HUES48 (cell line): ENCODE results near the gene ALOX5.
A peak's percentile ranks its signal among the peaks of the same experiment; 100 is the strongest.
"Not testable (repeated sequence)": the region's sequence is repeated elsewhere in the genome, so short reads cannot be mapped to it uniquely, and the experiment has no call there.

Experiments
- H3K27ac ChIP-seq: one replicate; pipeline ENCODE4 v1.7.0; 2013; ENCODE audit warnings: low read depth, low read length, inconsistent platforms
- H3K27me3 ChIP-seq: 2 replicates; pipeline ENCODE4 v1.6.1; 2013; ENCODE audit warnings: mild to moderate bottlenecking, low read length; ENCODE audit not compliant: control insufficient read depth, insufficient read depth
- H3K36me3 ChIP-seq: 2 replicates; pipeline ENCODE4 v1.6.1; 2013; ENCODE audit warnings: low read length; ENCODE audit not compliant: control insufficient read depth, insufficient read depth
- H3K4me1 ChIP-seq: 2 replicates; pipeline ENCODE4 v1.6.1; 2013; ENCODE audit warnings: mild to moderate bottlenecking, low read length; ENCODE audit not compliant: control insufficient read depth, insufficient read depth
- H3K4me3 ChIP-seq: 2 replicates; pipeline ENCODE4 v1.5.1; 2013; ENCODE audit warnings: mild to moderate bottlenecking, low read depth, low read length
- H3K9ac ChIP-seq: 2 replicates; pipeline ENCODE4 v1.6.1; 2013; ENCODE audit warnings: mild to moderate bottlenecking, low read depth, low read length, moderate library complexity
- H3K9me3 ChIP-seq: 2 replicates; pipeline ENCODE4 v1.6.1; 2013; ENCODE audit warnings: low read length; ENCODE audit not compliant: control insufficient read depth, insufficient read depth

The ALOX5 gene

GRCh38 chr10:45408421-45409319 is 34.7 kb downstream of the ALOX5 start:
- Histone ChIP-seq H3K4me3 (no peak overlapping the region), H3K4me1 (peaks cover 26% of the 10 kb centered on the region), H3K27me3 (no peaks in the 10 kb centered on the region), H3K27ac (no peak overlapping the region), H3K9ac (no peak overlapping the region), H3K9me3 (0 out of 2 replicates have a peak, but pooled peaks cover 2% of the 10 kb centered on the region), H3K36me3 (no peaks in the 10 kb centered on the region)

GRCh38 chr10:45409347-45409746 is 35.3 kb downstream of the ALOX5 start:
- H3K4me1 ChIP-seq: peaks cover 26% of the 10 kb centered on the region
- not testable (repeated sequence) for H3K9ac ChIP-seq, H3K4me3 ChIP-seq, H3K27ac ChIP-seq, H3K9me3 ChIP-seq, H3K36me3 ChIP-seq, H3K27me3 ChIP-seq

GRCh38 chr10:45409782-45410181 is 35.8 kb downstream of the ALOX5 start:
- no peak overlapping the region for H3K4me3 ChIP-seq
- peaks cover 26% of the 10 kb centered on the region for H3K4me1 ChIP-seq
- H3K36me3 ChIP-seq: no peaks in the 10 kb centered on the region
- no peaks in the 10 kb centered on the region for H3K27me3 ChIP-seq
- H3K27ac ChIP-seq: no peak overlapping the region
- no peak overlapping the region for H3K9ac ChIP-seq
- 0 out of 2 replicates have a peak, but pooled peaks cover 2% of the 10 kb centered on the region for H3K9me3 ChIP-seq

- H3K36me3 ChIP-seq: no peaks in the 10 kb centered on the region
- H3K4me1 ChIP-seq: peaks cover 26% of the 10 kb centered on the region
- no peak overlapping the region for H3K27ac ChIP-seq
- no peak overlapping the region for H3K9ac ChIP-seq
- H3K4me3 ChIP-seq: no peak overlapping the region
- H3K9me3 ChIP-seq: 0 out of 2 replicates have a peak, but pooled peaks cover 2% of the 10 kb centered on the region
- no peaks in the 10 kb centered on the region for H3K27me3 ChIP-seq
Measured at GRCh38 chr10:45410489-45410806, 36.4 kb downstream of the ALOX5 start.

GRCh38 chr10:45410807-45411606 is 37.0 kb downstream of the ALOX5 start:
- no peak overlapping the region for H3K4me3 ChIP-seq
- no peaks in the 10 kb centered on the region for H3K36me3 ChIP-seq
- no peak overlapping the region for H3K27ac ChIP-seq
- H3K9ac ChIP-seq: no peak overlapping the region
- H3K4me1 ChIP-seq: peaks cover 26% of the 10 kb centered on the region
- no peaks in the 10 kb centered on the region for H3K27me3 ChIP-seq
- H3K9me3 ChIP-seq: 0 out of 2 replicates have a peak, but pooled peaks cover 2% of the 10 kb centered on the region

GRCh38 chr10:45411607-45411940 is 37.6 kb downstream of the ALOX5 start:
- Histone ChIP-seq H3K27me3 (no peaks in the 10 kb centered on the region), H3K27ac (no peak overlapping the region), H3K4me1 (peaks cover 26% of the 10 kb centered on the region), H3K4me3 (no peak overlapping the region), H3K9ac (no peak overlapping the region), H3K36me3 (no peaks in the 10 kb centered on the region), H3K9me3 (0 out of 2 replicates have a peak, but pooled peaks cover 2% of the 10 kb centered on the region)

- not testable (repeated sequence) for H3K4me1 ChIP-seq, H3K36me3 ChIP-seq, H3K4me3 ChIP-seq, H3K9me3 ChIP-seq, H3K27ac ChIP-seq, H3K9ac ChIP-seq, H3K27me3 ChIP-seq
Measured at GRCh38 chr10:45415062-45415461, 41.0 kb downstream of the ALOX5 start.

GRCh38 chr10:45416603-45417002 is 42.6 kb downstream of the ALOX5 start:
- H3K27ac ChIP-seq: no peak overlapping the region

GRCh38 chr10:45417746-45418145 is 43.7 kb downstream of the ALOX5 start:
- Histone ChIP-seq H3K9ac (no peak overlapping the region), H3K27me3 (peaks cover 5% of the 10 kb centered on the region; the same call in 1 of the 2 replicates), H3K4me3 (no peak overlapping the region), H3K9me3 (no peaks in the 10 kb centered on the region), H3K4me1 (0 out of 2 replicates have a peak, but pooled peaks cover 6% of the 10 kb centered on the region), H3K27ac (no peak overlapping the region), H3K36me3 (no peaks in the 10 kb centered on the region)

More at GRCh38 chr10:45416603-45417002, 42.6 kb downstream of the ALOX5 start:
- Histone ChIP-seq H3K27me3 (peaks cover 5% of the 10 kb centered on the region; the same call in 1 of the 2 replicates), H3K9me3 (no peaks in the 10 kb centered on the region), H3K4me1 (0 out of 2 replicates have a peak, but pooled peaks cover 6% of the 10 kb centered on the region), H3K9ac (no peak overlapping the region), H3K4me3 (no peak overlapping the region), H3K36me3 (no peaks in the 10 kb centered on the region)

GRCh38 chr10:45418417-45418848 is 44.4 kb downstream of the ALOX5 start:
- Histone ChIP-seq H3K4me3 (peak overlapping the region; percentile 63), H3K9me3 (no peaks in the 10 kb centered on the region), H3K4me1 (0 out of 2 replicates have a peak, but pooled peaks cover 6% of the 10 kb centered on the region), H3K27me3 (peaks cover 5% of the 10 kb centered on the region; the same call in 1 of the 2 replicates), H3K9ac (no peak overlapping the region), H3K27ac (no peak overlapping the region), H3K36me3 (no peaks in the 10 kb centered on the region)
